Stimulated activated naive B cell treated with anti-CD40 and anti-IgM and Interleukin-4, amounts not matched to agents 10 μg/mL and 1 μg/mL and 100 μg/mL, for 72 hours (primary cell): ENCODE data around the gene APLNR.

Source experiments
- ATAC-seq, 2 donors: fragments of 150-1000 bp; cut with Tn5 transposase; replicated peaks; 2 replicates each; pipeline ENCODE4 v1.10.0; 2021; ENCODE audit warnings: moderate library complexity in 1 of 2
- DNase-seq: peaks from one replicate; pipeline ENCODE4 v3.0.0; 2021
- H3K27ac Mint-ChIP-seq: one replicate; pipeline ENCODE4 v1.8.0; 2022; ENCODE audit warnings: mild to moderate bottlenecking, mixed read lengths
- H3K27me3 Mint-ChIP-seq, 2 donors: one replicate each; pipeline ENCODE4 v1.8.0; 2022; ENCODE audit warnings: mixed read lengths in 2 of 2
- H3K36me3 Mint-ChIP-seq, 2 donors: one replicate each; pipeline ENCODE4 v1.8.0; 2022; ENCODE audit warnings: mixed read lengths in 2 of 2, mild to moderate bottlenecking in 1 of 2
- H3K4me1 Mint-ChIP-seq, 2 donors: one replicate each; pipeline ENCODE4 v1.8.0; 2022; ENCODE audit warnings: mixed read lengths in 2 of 2, mild to moderate bottlenecking in 1 of 2
- H3K4me3 Mint-ChIP-seq, 2 donors: one replicate each; pipeline ENCODE4 v1.8.0; 2022; ENCODE audit warnings: mild to moderate bottlenecking in 2 of 2, mixed read lengths in 2 of 2, moderate library complexity in 1 of 2
- H3K9me3 Mint-ChIP-seq, 2 donors: one replicate each; pipeline ENCODE4 v1.8.0; 2022; ENCODE audit warnings: mixed read lengths in 2 of 2, mild to moderate bottlenecking in 1 of 2

Gene APLNR

DNA sequence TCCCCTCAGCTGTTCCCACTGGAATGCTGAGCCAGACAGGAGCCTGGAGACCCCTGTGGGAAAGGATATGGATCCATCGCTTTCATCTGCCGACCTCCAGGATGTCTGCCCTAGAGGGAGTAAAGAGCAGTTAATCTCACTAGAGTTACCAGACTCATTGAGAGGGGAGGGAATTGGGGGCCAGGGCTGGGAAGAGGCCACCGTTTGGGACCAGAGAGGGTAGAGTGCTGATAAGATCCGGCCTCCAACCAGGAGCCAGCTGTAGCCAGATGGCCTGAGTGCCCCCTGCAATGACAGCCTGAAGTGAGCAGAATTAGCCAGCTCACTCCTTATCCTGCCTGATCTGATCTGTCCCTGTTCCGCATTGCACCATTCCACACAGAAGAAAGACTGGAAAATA lies 3.7 kb upstream of the APLNR start:
- DNase-seq, result no peak
- ATAC-seq, result no peak
- Mint-ChIP-seq H3K27me3 (peaks cover 20 to 55% of the 10 kb centered on the region in 2 donors), H3K27ac (no peak overlapping the region), H3K4me3 (no peak overlapping the region), H3K9me3 (no peaks in the 10 kb centered on the region), H3K4me1 (peaks cover 5% of the 10 kb centered on the region in 2 donors), H3K36me3 (no peaks in the 10 kb centered on the region)

DNA sequence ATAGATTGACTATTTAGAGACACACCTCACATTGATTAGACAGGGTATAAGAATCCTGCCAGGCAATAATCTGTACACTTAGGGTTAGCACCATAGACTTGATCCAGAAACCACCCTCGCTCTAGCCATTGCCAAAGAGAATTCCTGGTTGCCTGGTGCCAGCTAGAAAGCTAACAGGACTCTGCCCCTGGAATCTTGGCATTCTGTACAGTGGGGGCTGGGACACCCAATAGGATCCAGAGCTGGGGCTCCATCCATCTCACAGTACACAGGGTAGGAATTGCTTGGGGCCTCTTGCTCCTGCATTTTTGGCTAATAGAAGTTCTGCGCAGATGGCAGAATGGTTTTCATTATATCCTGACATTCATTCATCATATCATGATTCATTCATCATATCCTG lies 3.0 kb upstream of the APLNR start:
- H3K27me3 Mint-ChIP-seq, result peaks cover 26 to 62% of the 10 kb centered on the region in 2 donors

DNA sequence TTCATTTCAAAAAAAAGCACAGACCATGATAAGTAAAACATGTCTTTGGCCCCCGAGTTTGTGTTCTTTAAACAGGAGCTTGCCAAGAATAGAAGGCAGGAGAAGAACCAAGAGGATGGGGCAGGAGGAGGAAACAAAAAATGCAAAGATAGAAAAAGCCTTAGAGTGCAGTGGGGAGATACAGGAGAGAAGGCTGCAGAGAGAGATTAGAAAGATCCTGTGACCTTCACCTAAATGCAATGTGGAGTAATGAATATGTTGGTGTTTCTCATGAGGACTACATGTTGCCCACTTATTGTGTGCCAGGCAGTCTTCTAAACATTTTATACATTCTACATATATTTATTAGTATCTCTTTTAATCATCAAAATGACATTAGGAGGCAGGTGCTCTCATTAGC lies 2.3 kb upstream of the APLNR start:
- no peak overlapping the region for H3K27ac Mint-ChIP-seq
- H3K4me3 Mint-ChIP-seq, result no peak overlapping the region
- no peaks in the 10 kb centered on the region for H3K36me3 Mint-ChIP-seq
- ATAC-seq, result no peak
- no peak for DNase-seq
- no peaks in the 10 kb centered on the region for H3K9me3 Mint-ChIP-seq
- no peaks in the 10 kb centered on the region for H3K4me1 Mint-ChIP-seq
- peaks cover 29 to 69% of the 10 kb centered on the region in 2 donors for H3K27me3 Mint-ChIP-seq

More for the DNA sequence above, 3.0 kb upstream of the APLNR start:
- ATAC-seq (no peak), DNase-seq (no peak)
- no peaks in the 10 kb centered on the region for H3K9me3 Mint-ChIP-seq
- H3K4me3 Mint-ChIP-seq, result no peak overlapping the region
- H3K4me1 Mint-ChIP-seq, result peaks cover 5% of the 10 kb centered on the region in 2 donors
- no peak overlapping the region for H3K27ac Mint-ChIP-seq
- H3K36me3 Mint-ChIP-seq, result no peaks in the 10 kb centered on the region

DNA sequence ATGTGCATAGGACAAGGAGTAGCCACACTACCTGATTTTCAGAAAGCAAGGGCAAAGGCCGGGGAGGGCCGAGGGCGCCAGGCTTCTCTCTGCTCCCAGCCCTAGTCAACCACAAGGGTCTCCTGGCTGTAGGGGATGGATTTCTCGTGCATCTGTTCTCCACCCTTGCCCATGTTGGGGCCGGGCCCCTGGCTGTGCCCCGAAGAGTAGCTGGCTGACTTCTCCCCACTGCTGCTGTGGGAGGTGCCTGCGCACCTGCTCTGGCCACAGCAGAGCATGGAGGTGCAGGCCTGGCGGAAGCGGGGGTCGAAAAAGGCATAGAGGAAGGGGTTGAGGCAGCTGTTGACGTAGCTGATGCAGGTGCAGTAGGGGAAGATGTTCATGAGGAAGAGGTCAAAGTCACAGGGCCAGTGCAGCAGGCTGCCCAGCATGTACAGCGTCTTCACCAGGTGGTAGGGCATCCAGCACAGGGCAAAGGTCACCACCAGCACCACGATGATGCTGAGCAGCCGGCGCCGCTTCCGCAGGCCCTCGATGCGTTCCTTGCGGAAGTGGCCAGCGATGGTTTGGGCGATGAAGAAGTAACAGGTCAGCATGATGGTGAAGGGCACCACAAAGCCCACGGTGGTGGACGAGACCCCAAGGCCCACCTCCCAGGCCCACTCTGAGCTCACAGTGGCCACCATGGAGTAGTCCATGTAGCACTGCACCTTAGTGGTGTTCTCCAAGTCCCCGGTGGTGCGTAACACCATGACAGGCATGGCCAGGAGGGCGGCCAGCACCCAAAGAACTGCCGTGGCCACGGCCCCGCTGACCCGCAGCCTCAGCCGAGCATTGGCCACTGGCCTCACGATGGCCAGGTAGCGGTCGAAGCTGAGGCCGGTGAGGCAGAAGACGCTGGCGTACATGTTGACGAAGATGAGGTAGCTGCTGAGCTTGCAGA lies 1.0 kb downstream of the APLNR start:
- no peak for ATAC-seq
- Mint-ChIP-seq H3K4me3 (no peak overlapping the region), H3K4me1 (peaks cover 5 to 9% of the 10 kb centered on the region in 2 donors), H3K27me3 (peaks cover 52 to 88% of the 10 kb centered on the region in 2 donors), H3K36me3 (no peaks in the 10 kb centered on the region), H3K27ac (no peak overlapping the region), H3K9me3 (no peaks in the 10 kb centered on the region)
- DNase-seq, result no peak

DNA sequence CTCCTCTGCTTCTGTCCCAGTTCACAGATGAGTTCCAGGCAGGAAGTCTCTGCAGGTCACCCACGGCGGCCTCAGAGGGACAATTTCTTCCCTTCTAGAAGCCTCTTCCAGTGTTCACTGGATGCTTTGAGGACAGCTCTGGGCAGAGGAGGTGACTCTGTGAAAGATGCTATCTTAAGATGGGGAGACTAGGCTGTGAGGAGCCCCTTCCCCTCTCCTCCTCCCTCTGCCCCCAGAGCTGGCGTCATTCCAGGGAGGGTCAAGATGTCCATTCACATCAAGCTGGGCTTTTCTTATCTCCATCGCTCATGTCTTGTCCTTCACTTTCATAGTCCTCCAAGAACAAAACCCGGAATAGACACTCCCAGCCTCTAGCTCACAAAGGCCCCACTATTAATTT lies 3.3 kb downstream of the APLNR start:
- Mint-ChIP-seq H3K36me3 (no peaks in the 10 kb centered on the region), H3K27me3 (peaks cover 64 to 87% of the 10 kb centered on the region in 2 donors), H3K4me1 (peaks cover 5 to 11% of the 10 kb centered on the region in 2 donors), H3K4me3 (no peak overlapping the region), H3K9me3 (no peaks in the 10 kb centered on the region), H3K27ac (no peak overlapping the region)
- DNase-seq (no peak), ATAC-seq (no peak)

DNA sequence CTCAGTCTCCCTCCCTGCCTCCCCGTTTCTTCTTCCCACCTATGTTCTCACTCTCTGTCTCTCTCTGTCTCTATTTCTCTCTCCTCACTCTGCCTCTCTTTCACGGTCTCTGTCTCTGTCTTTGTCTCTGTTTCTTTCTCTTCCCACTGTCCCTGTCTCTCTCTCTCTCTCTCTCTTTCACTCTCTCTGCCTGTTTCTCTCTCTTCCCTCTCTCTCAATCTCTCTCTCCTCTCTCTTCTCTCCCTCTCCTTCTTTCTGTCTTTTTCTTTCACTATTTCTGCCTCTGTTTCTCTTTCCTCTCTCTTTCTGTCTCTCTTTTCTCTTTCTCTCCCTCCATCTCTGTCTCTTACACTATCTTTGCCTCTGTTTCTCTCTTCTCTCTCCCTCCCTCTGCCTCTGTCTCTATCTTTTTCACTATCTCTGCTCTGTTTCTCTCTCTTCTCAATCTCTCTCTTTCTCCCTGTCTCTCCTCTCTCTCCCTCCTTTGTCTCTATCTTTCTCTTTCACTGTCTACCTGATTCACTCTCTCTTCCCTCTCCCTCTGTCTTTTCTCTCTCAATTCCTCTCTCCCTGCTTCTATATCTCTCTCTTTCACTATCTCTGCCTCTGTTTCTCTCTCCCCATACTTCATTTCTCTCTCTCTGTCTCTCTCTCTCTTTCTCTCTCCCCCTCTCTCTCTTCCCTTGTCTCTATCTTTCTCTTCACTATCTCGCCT lies 5.4 kb downstream of the APLNR start:
- Mint-ChIP-seq H3K9me3 (no peaks in the 10 kb centered on the region), H3K4me1 (peaks cover 5 to 11% of the 10 kb centered on the region in 2 donors), H3K36me3 (no peaks in the 10 kb centered on the region), H3K4me3 (no peak overlapping the region), H3K27me3 (peaks cover 52 to 67% of the 10 kb centered on the region in 2 donors), H3K27ac (no peak overlapping the region)
- DNase-seq (no peak), ATAC-seq (no peak)

DNA sequence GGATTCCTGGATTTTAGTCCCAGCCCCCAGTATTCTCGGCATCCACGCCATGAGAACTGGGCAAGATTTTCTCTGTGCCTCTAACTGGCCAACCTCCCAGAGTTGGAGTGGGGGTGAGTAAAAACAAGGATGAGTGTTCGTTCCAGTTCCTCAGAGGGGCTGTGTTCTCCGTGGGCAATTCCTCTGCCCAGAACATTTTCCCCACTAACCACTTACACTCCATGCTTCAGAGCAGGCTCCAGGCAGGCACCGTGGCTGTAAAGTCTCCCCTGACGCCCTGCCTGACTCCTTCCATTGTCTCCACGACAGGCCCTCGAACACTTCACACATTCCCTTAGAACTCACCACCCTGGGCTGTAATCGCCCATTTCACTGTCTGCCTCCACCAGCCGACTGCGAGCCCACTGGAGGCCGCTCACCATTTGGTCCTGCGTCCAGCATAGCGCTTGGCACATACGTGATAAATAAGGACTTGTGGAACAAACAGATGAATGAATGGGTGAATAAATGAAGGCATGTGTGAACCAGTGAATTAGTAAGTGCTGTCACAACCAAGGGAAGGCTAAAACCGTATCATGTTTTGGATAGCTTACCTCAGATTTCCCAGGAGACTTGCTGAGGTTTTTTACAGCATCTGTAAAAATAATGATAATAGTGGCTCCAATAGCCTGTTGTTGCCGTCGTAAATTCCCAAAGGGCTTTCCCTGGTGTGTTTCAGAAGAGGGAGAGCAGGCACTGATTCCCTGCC lies 6.1 kb downstream of the APLNR start:
- no peak for ATAC-seq
- H3K9me3 Mint-ChIP-seq, result no peaks in the 10 kb centered on the region

DNA sequence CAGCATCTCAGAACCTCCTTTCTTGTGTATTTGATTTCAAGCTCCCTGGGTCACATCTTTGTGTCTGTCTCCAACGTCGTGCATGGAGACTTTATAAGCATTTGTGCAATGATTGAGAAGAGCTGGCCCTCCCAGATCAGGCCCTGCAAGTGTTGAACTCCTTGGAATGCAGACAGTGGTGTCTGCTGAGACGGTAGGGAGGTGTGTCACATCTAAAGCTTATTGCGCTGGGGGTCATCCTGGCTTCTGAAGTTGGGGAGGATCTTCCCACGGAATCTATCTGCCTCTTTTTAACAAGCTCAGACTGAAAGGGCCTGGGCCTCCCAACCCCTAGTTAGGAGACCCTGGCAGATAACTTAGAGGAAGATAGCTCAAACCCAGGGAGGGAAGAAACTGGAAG lies 6.7 kb downstream of the APLNR start:
- no peak overlapping the region for H3K4me3 Mint-ChIP-seq
- H3K27ac Mint-ChIP-seq, result no peak overlapping the region
- ATAC-seq, result no peak
- H3K4me1 Mint-ChIP-seq, result peaks cover 5 to 11% of the 10 kb centered on the region in 2 donors
- no peak for DNase-seq
- no peaks in the 10 kb centered on the region for H3K36me3 Mint-ChIP-seq
- peaks cover 49 to 53% of the 10 kb centered on the region in 2 donors for H3K27me3 Mint-ChIP-seq
- H3K9me3 Mint-ChIP-seq, result peaks cover 0 to 2% of the 10 kb centered on the region in 2 donors

More for the DNA sequence above, 6.1 kb downstream of the APLNR start:
- Mint-ChIP-seq H3K27me3 (peaks cover 50 to 60% of the 10 kb centered on the region in 2 donors), H3K4me3 (no peak overlapping the region), H3K4me1 (peaks cover 5 to 11% of the 10 kb centered on the region in 2 donors), H3K36me3 (no peaks in the 10 kb centered on the region), H3K27ac (no peak overlapping the region)
- no peak for DNase-seq

DNA sequence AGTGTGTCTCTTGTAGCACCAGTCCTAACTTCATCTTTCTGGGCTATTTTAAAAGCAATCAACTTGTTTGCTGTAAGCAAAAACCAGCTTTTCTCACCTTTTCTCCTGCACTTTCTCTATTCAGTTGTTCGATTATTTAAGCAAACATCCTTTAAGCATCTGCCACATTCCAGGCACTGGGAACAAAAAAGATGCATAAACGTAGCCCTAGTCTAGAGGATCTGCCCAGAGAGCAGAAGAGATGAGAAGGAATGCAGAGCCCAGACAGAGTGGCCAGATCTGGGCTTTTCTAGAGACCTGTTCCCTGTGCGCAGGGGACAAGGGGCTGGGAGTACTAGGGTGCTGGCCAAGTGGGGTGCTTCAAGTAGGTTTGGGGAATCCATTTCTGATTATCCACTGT lies 8.4 kb downstream of the APLNR start:
- peaks cover 38 to 43% of the 10 kb centered on the region in 2 donors for H3K27me3 Mint-ChIP-seq
- H3K9me3 Mint-ChIP-seq, result peaks cover 0 to 2% of the 10 kb centered on the region in 2 donors
- H3K4me1 Mint-ChIP-seq, result peaks cover 5 to 11% of the 10 kb centered on the region in 2 donors
- ATAC-seq, result no peak
- H3K4me3 Mint-ChIP-seq, result no peak overlapping the region
- no peaks in the 10 kb centered on the region for H3K36me3 Mint-ChIP-seq
- DNase-seq, result no peak
- H3K27ac Mint-ChIP-seq, result no peak overlapping the region

DNA sequence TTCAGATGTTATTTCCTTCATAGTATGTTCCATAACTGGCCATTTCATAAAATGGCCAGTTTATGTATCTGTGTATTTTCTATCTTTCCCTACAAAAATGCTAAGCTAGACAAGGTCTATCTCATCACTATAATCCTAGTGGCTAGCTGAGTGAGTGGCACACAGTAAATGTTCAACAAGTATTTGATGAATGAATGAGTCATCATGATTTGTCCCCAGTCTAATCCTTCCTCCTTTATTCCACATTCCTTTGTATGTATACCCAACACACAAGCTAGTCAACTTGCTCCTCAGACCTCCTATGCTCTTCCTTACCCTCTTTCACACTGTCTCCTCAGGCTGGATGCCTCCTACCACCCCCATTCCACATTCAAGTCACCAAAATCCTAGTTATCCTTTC lies 12.5 kb downstream of the APLNR start:
- peaks cover 3 to 10% of the 10 kb centered on the region in 2 donors for H3K27me3 Mint-ChIP-seq
- H3K9me3 Mint-ChIP-seq, result peaks cover 0 to 2% of the 10 kb centered on the region in 2 donors
- no peaks in the 10 kb centered on the region for H3K36me3 Mint-ChIP-seq
- H3K4me3 Mint-ChIP-seq, result no peak overlapping the region
- no peak for ATAC-seq
- no peak overlapping the region for H3K27ac Mint-ChIP-seq
- no peaks in the 10 kb centered on the region for H3K4me1 Mint-ChIP-seq
- DNase-seq, result no peak

DNA sequence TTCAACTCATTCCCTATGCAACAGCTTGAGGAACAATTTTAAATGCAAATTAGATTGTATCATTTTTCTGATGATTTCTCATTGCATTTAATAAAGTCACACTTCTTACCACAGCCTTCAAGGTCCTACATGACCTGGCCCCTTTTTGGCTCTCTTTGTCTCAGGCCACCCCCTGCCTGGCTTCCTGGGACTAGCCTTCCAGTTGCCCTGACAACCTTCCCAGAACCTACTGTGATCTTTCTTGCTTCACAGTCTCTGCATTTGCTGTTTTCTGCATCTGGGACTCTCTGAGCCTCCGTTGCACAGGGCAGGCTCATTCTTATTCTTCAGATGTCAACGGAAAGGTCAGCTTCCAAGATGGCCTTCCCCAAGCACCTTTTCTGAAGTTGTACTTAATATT lies 12.9 kb downstream of the APLNR start:
- peaks cover 6 to 12% of the 10 kb centered on the region in 2 donors for H3K27me3 Mint-ChIP-seq
- no peaks in the 10 kb centered on the region for H3K36me3 Mint-ChIP-seq
- H3K4me3 Mint-ChIP-seq, result no peak overlapping the region
- peaks cover 0 to 2% of the 10 kb centered on the region in 2 donors for H3K9me3 Mint-ChIP-seq
- no peaks in the 10 kb centered on the region for H3K4me1 Mint-ChIP-seq
- DNase-seq (no peak), ATAC-seq (no peak)
- no peak overlapping the region for H3K27ac Mint-ChIP-seq

DNA sequence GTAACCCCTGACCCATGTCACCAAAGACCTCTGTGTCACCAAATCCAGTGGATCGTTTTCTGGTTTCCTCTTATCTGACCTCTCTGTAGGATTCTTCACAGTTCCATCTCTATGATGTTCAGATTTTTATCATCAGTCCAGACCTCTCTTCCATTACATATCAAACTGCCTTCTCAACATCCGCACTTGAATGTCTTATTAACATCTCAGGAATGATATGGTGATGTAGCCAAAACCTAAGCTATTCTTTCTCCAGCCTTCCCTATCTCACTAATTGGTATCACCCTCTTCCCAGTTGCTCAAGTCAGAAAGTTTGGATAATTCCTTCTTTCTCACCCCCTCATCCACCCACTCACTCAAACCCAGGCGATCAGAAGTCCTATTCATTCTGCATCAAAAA lies 13.4 kb downstream of the APLNR start:
- ATAC-seq (no peak), DNase-seq (no peak)
- H3K36me3 Mint-ChIP-seq, result no peaks in the 10 kb centered on the region
- no peaks in the 10 kb centered on the region for H3K4me1 Mint-ChIP-seq
- no peak overlapping the region for H3K4me3 Mint-ChIP-seq
- peaks cover 0 to 2% of the 10 kb centered on the region in 2 donors for H3K9me3 Mint-ChIP-seq
- no peak overlapping the region for H3K27ac Mint-ChIP-seq
- peaks cover 6 to 12% of the 10 kb centered on the region in 2 donors for H3K27me3 Mint-ChIP-seq

DNA sequence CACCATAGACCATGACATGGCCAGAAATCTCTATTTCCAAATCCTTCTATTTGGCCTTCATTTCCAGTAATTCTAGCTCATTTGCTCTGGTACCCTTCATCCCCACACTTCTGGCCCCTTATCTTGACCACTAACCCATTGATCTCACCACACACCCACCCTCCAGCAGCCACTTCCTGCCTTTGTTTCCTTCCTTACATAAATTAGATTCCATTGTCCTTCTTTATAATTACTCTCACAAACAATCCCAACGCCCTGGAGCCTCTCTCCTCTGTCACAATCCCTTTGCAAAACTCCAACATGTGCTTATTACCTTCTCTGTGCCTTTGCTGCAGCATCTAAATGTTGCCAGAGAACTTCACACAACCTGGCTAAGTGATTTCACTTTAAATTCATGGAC lies 14.8 kb downstream of the APLNR start:
- Mint-ChIP-seq H3K36me3 (no peaks in the 10 kb centered on the region), H3K27ac (no peak overlapping the region), H3K9me3 (peaks cover 0 to 2% of the 10 kb centered on the region in 2 donors), H3K4me1 (no peaks in the 10 kb centered on the region), H3K27me3 (peaks cover 13 to 14% of the 10 kb centered on the region in 2 donors), H3K4me3 (no peak overlapping the region)
- ATAC-seq, result no peak
- DNase-seq, result no peak

DNA sequence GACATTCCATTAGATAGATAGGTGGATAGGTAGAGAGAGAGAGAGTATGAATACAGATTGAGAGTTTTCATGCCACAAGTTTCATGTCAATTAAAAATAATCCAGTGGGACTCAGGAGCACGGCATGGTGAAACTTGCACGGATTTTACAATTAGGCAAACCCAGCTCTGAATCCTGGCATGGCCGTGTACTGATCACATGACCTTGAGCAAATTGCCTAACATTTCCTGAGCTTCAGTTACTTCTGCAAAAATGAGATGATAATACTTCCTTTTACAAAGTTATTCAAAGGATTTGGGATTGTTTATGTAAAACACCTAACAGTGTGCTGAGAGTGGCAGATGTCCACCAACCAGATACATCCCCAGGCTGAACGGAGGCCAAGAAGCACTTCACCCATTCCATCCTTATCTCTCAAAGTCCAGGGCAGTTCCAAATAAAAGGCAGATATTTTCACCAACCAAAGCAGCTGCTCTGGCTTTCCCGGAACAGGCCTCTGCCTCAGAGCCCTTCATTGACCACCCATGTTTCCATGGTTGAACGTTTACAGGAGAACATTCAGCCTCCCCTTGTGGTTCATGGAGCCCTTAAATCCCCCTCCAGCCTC lies 17.9 kb downstream of the APLNR start:
- no peaks in the 10 kb centered on the region for H3K9me3 Mint-ChIP-seq
- H3K36me3 Mint-ChIP-seq, result no peaks in the 10 kb centered on the region
- ATAC-seq (no peak), DNase-seq (no peak)
- no peaks in the 10 kb centered on the region for H3K4me1 Mint-ChIP-seq
- H3K27ac Mint-ChIP-seq, result no peak overlapping the region
- H3K27me3 Mint-ChIP-seq, result peaks cover 17% of the 10 kb centered on the region in 2 donors
- H3K4me3 Mint-ChIP-seq, result no peak overlapping the region
